Esophagus muscularis mucosa (tissue), 4 donors: ENCODE measurements around the gene AWAT1. TPM values are rescaled to one million over a fixed set of nuclear protein-coding genes. Genes with fewer than 3 reads are reported as not detected.
"Not testable (repeated sequence)": the region's sequence is repeated elsewhere in the genome, so short reads cannot be mapped to it uniquely, and the experiment has no call there.

ENCODE experiments used
- DNase-seq: peaks from one replicate; pipeline ENCODE4 v3.0.0-alpha.2; 2017; ENCODE audit errors: extremely low spot score
- H3K27ac ChIP-seq, 4 donors: fragments of 200-600 bp; sonication (generic); replicated peaks in 1 of 4; 1 replicate in 3 of 4; 2 replicates in 1 of 4; pipeline ENCODE4 v1.5.1; 2016 to 2019; ENCODE audit warnings: mild to moderate bottlenecking in 1 of 4
- H3K27me3 ChIP-seq, 4 donors: fragments of 200-600 bp; sonication (generic); one replicate each; pipeline versions ENCODE4 v1.5.1 to v1.6.0; 2016 to 2019
- H3K36me3 ChIP-seq, 4 donors: fragments of 200-600 bp; sonication (generic); one replicate each; pipeline ENCODE4 v1.5.1; 2016 to 2019
- H3K4me1 ChIP-seq, 4 donors: fragments of 200-600 bp; sonication (generic); one replicate each; pipeline ENCODE4 v1.5.1; 2016 to 2019
- H3K4me3 ChIP-seq, 4 donors: fragments of 200-600 bp; sonication (generic); 1 replicate in 2 of 4; 2 replicates in 2 of 4; pipeline ENCODE4 v1.5.1; 2016 to 2019; ENCODE audit warnings: mild to moderate bottlenecking in 4 of 4, moderate library complexity in 1 of 4
- H3K9me3 ChIP-seq, 4 donors: fragments of 200-600 bp; sonication (generic); 1 replicate in 3 of 4; 2 replicates in 1 of 4; pipeline ENCODE4 v1.5.1; 2016 to 2019
- EP300 ChIP-seq: sonication (generic); formaldehyde crosslinking; IDR thresholded peaks from one replicate; pipeline ENCODE4 v1.6.1; 2017; ENCODE audit warnings: antibody characterized with exemption
- POLR2A ChIP-seq: fragments of 450-650 bp; IDR thresholded peaks from one replicate; pipeline ENCODE4 v1.6.1; 2017; ENCODE audit warnings: antibody characterized with exemption, moderate library complexity, mild to moderate bottlenecking, low read depth
- POLR2AphosphoS5 ChIP-seq, 2 donors: sonication (generic); formaldehyde crosslinking; IDR thresholded peaks; one replicate each; pipeline ENCODE4 v1.6.1; 2017; ENCODE audit warnings: antibody characterized with exemption in 2 of 2
- WGBS: methylation state at CpG from one replicate; pipeline ENCODE4 v1.1.5; 2018; 5-methylcytosine and 5-hydroxymethylcytosine counted together
- intact Hi-C: fragments of 100-400 bp; cut with DNase I; formaldehyde crosslinking; loops from one replicate; pipeline ENCODE4 v1.15.1; 2023
- total RNA-seq, 4 donors: library from RNA; depleted of rRNA; stranded (reverse); fragments of >200 nt; gene quantifications; one replicate each; pipeline versions ENCODE4 v1.1.0 to v1.2.1, GENCODE V29; 2016
- TF ChIP-seq, protein P1 (sequence below), 3 experiments: fragments of 200-600 bp in 2 of 3; fragments of 450-650 bp in 1 of 3; sonication (generic) in 2 of 3; IDR thresholded peaks; one replicate each; pipeline ENCODE4 v1.5.1; 2017 to 2019; ENCODE audit warnings: antibody characterized with exemption in 3 of 3, mild to moderate bottlenecking in 2 of 3, moderate library complexity in 1 of 3

AWAT1 gene
- total RNA-seq, 4 donors from 2014 or later = not detected

DNA sequence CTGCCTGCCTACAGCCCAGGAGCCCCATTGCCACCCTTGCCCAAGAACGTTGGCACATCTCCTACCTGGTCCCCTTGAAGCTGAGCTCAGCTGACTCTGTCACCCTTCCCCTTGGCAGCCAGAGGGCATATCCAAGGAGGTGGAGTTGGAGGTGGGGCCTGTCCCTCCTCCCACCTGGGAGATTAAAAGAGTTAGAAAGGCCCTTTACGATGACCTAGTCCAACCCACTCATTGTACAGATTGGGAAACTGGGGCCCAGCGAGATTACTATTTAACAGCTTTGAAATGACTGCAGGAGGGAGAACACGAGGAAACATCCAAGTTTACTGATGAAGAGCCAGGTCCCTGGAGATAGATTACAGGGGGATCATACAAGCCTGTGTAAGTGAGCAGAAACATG is 25.6 kb downstream of the AWAT1 start, which contains the start of gene P2RY4:
Gene P2RY4, minus strand, starts transcription at position 101 of the 400 bp plus-strand sequence. CDS start 580 bp downstream, outside the sequence.
- H3K4me3 ChIP-seq = no peak within 1 kb of the TSS
- no peak within 1 kb of the TSS for H3K27ac ChIP-seq
- H3K27me3 ChIP-seq = no peaks in the 10 kb centered on the region
- intact Hi-C loops = no loop called here
- no peaks in the 10 kb centered on the region for H3K36me3 ChIP-seq
- WGBS = 62% methylated on average over 4 of the region's 4 CpGs
- DNase-seq = no peak
- H3K4me1 ChIP-seq = no peaks in the 10 kb centered on the region
- no peaks in the 10 kb centered on the region for H3K9me3 ChIP-seq
- TF ChIP-seq, protein P1, sequence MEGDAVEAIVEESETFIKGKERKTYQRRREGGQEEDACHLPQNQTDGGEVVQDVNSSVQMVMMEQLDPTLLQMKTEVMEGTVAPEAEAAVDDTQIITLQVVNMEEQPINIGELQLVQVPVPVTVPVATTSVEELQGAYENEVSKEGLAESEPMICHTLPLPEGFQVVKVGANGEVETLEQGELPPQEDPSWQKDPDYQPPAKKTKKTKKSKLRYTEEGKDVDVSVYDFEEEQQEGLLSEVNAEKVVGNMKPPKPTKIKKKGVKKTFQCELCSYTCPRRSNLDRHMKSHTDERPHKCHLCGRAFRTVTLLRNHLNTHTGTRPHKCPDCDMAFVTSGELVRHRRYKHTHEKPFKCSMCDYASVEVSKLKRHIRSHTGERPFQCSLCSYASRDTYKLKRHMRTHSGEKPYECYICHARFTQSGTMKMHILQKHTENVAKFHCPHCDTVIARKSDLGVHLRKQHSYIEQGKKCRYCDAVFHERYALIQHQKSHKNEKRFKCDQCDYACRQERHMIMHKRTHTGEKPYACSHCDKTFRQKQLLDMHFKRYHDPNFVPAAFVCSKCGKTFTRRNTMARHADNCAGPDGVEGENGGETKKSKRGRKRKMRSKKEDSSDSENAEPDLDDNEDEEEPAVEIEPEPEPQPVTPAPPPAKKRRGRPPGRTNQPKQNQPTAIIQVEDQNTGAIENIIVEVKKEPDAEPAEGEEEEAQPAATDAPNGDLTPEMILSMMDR (IDR thresholded peaks at IDR 0.05) = no peak
- no peak for TF ChIP-seq POLR2AphosphoS5 (IDR thresholded peaks at IDR 0.05)
- no peak for TF ChIP-seq EP300
- TF ChIP-seq POLR2A = no peak

DNA sequence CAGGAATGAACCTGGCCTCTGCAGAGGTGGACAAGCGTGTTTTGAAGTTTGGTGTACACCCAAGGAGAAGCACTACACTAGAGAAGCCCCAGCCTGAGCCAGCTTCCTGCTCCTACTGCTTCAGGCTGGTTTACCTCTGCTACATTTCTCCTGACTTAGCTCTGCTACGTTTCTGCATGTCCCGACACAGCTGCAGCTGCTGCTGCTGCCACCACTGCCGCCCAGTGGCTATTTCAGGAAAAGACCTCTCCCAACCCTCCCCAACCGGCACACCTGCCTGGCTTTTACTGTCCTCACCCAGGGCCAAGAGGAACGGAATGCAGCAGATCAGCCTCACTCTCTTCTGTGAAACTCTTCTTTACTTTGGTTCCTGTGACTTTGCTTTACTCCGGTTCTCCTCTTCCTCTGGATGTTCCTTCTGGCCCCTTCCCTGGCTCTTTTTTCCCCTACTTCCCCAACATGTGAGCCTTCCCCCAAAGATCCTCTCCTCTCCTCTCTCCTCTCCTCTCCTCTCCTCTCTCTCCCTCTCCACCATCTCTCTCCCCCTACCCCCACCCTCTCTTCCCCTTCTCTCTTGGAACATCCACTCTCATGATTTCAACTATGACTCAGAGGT is 28.6 kb downstream of the AWAT1 start:
- TF ChIP-seq EP300 = no peak
- no peak for TF ChIP-seq POLR2AphosphoS5 (IDR thresholded peaks at IDR 0.05)
- TF ChIP-seq, protein P1 (IDR thresholded peaks at IDR 0.05) = peak in 2 of 3 experiments; percentile 12 to 27
- TF ChIP-seq POLR2A = no peak
- WGBS = 19% methylated on average over 7 of the region's 7 CpGs
- Histone ChIP-seq H3K4me3 (no peak overlapping the region), H3K27me3 (no peaks in the 10 kb centered on the region), H3K4me1 (no peaks in the 10 kb centered on the region), H3K27ac (no peak overlapping the region), H3K36me3 (no peaks in the 10 kb centered on the region), H3K9me3 (no peaks in the 10 kb centered on the region)
- intact Hi-C loops = no loop called here
- no peak for DNase-seq

DNA sequence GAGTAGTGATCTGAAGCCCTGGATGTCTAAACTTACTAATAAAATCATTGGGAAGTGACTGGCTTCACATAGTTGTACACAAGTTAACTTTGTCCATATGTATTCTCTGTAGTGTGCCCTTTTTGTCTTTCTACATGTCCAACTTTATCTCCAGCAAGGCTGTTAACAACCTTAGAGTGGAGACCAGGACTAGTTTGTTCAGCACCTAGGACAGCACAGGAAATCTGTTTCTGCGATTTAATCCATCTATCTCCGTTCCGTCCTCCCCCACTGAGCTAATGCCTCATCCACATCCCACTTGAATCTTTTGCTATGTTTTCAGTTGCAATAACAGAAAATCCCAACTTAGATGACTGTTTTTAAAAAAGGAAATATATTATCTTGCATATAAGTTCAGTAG is 30.3 kb downstream of the AWAT1 start:
- H3K4me3 ChIP-seq = no peak overlapping the region
- no peak for TF ChIP-seq POLR2A
- TF ChIP-seq, protein P1 (IDR thresholded peaks at IDR 0.05) = no peak
- no peak for TF ChIP-seq EP300
- TF ChIP-seq POLR2AphosphoS5 (IDR thresholded peaks at IDR 0.05) = no peak
- intact Hi-C loops = no loop called here
- no peak for DNase-seq
- no peaks in the 10 kb centered on the region for H3K36me3 ChIP-seq
- no peaks in the 10 kb centered on the region for H3K4me1 ChIP-seq
- H3K27ac ChIP-seq = no peak overlapping the region
- H3K9me3 ChIP-seq = no peaks in the 10 kb centered on the region
- 49% methylated on average over 3 of the region's 3 CpGs for WGBS
- no peaks in the 10 kb centered on the region for H3K27me3 ChIP-seq

DNA sequence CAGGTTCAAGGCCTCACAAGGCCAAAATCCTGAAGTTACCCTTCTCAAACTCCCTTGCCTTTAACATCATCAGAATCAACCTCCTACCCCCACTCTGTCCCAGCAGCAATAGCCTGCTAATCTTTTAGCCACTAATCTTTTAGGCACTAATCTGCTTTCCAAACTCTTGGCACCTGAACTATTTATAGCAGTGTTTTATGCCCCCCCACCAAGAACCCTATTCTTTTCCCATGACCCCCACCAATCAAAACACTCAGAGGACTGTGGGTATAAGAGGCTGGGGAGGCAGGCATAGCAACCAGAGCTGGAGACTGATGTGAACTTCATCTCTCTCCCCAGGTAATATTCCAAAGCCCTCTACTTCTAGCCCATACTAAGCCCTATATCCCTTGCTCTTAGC is 33.6 kb downstream of the AWAT1 start, which contains the start of gene ARR3:
Gene ARR3, plus strand, starts transcription at position 301 of the 400 bp plus-strand sequence. CDS start 1,052 bp downstream, outside the sequence.
- no peaks in the 10 kb centered on the region for H3K9me3 ChIP-seq
- no peaks in the 10 kb centered on the region for H3K36me3 ChIP-seq
- no peaks in the 10 kb centered on the region for H3K4me1 ChIP-seq
- TF ChIP-seq, protein P1 (IDR thresholded peaks at IDR 0.05) = no peak
- TF ChIP-seq POLR2A = no peak
- no peak for TF ChIP-seq POLR2AphosphoS5 (IDR thresholded peaks at IDR 0.05)
- no peak for TF ChIP-seq EP300
- H3K27me3 ChIP-seq = no peaks in the 10 kb centered on the region
- no peak within 1 kb of the TSS for H3K27ac ChIP-seq
- DNase-seq = no peak
- H3K4me3 ChIP-seq = no peak within 1 kb of the TSS
- intact Hi-C loops = no loop called here

DNA sequence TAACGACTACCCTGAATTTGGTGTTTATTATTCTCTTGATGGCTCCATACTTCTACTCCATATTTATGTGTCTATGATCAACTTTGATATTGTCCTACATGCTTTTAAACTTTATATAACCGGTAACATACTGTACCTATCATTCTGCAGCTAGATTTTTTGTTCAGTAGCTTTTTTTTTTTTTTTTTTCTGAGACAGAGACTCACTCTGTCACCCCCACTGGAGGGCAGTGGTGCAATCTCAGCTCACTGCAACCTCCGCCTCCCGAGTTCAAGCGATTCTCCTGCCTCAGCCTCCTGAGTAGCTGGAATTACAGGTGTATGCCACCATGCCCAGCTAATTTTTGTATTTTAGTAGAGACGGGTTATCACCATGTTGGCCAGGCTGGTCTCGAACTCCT is 39.6 kb downstream of the AWAT1 start:
- H3K4me1 ChIP-seq, DNase-seq, H3K27me3 ChIP-seq, H3K4me3 ChIP-seq, H3K36me3 ChIP-seq, H3K27ac ChIP-seq, intact Hi-C loops, H3K9me3 ChIP-seq: not testable (repeated sequence)
- 81% methylated on average over 7 of the region's 7 CpGs for WGBS
